Peyer's patch (tissue), 4 donors: ENCODE results near the gene SNUPN. TPM values are rescaled to one million over a fixed set of nuclear protein-coding genes. Genes with fewer than 3 reads are reported as not detected.

Source experiments
- DNase-seq, 3 donors: peaks; one replicate each; pipeline ENCODE4 v3.0.0-alpha.2; 2017 to 2019
- H3K27ac ChIP-seq, 4 donors: fragments of 200-600 bp; sonication (generic); one replicate each; pipeline ENCODE4 v1.5.1; 2016 to 2019
- H3K27me3 ChIP-seq, 2 donors: fragments of 200-600 bp; sonication (generic); one replicate each; pipeline ENCODE4 v1.5.1; 2019
- H3K36me3 ChIP-seq, 3 donors: fragments of 200-600 bp; sonication (generic); one replicate each; pipeline ENCODE4 v1.5.1; 2016 to 2019
- H3K4me1 ChIP-seq, 4 donors: fragments of 200-600 bp; sonication (generic); one replicate each; pipeline ENCODE4 v1.5.1; 2016 to 2019
- H3K4me3 ChIP-seq, 4 donors: fragments of 200-600 bp; sonication (generic); 1 replicate in 3 of 4; 2 replicates in 1 of 4; pipeline ENCODE4 v1.5.1; 2016 to 2019; ENCODE audit warnings: mild to moderate bottlenecking in 1 of 4
- H3K9me3 ChIP-seq, 4 donors: fragments of 200-600 bp; sonication (generic); one replicate each; pipeline ENCODE4 v1.5.1; 2016 to 2019; ENCODE audit warnings: mild to moderate bottlenecking in 1 of 4
- POLR2A ChIP-seq, 2 donors: fragments of 450-650 bp; IDR thresholded peaks; one replicate each; pipeline ENCODE4 v1.5.1; 2017; ENCODE audit warnings: antibody characterized with exemption in 2 of 2, mild to moderate bottlenecking in 2 of 2, moderate library complexity in 2 of 2
- total RNA-seq, 4 donors: library from RNA; depleted of rRNA; stranded (reverse); fragments of >200 nt; gene quantifications; one replicate each; pipeline ENCODE4 v1.1.0, GENCODE V29; 2016
- TF ChIP-seq, protein P1 (sequence below), 6 experiments: fragments of 450-650 bp in 4 of 6; fragments of 200-600 bp in 2 of 6; sonication (generic) in 1 of 6; IDR thresholded peaks; one replicate each; pipeline ENCODE4 v1.5.1; 2017 to 2019; ENCODE audit warnings: antibody characterized with exemption in 6 of 6, mild to moderate bottlenecking in 3 of 6, moderate library complexity in 1 of 6

Gene SNUPN
- total RNA-seq, 4 donors from 2014 or later = 11.5 to 32.2 (median 17.4) TPM

DNA sequence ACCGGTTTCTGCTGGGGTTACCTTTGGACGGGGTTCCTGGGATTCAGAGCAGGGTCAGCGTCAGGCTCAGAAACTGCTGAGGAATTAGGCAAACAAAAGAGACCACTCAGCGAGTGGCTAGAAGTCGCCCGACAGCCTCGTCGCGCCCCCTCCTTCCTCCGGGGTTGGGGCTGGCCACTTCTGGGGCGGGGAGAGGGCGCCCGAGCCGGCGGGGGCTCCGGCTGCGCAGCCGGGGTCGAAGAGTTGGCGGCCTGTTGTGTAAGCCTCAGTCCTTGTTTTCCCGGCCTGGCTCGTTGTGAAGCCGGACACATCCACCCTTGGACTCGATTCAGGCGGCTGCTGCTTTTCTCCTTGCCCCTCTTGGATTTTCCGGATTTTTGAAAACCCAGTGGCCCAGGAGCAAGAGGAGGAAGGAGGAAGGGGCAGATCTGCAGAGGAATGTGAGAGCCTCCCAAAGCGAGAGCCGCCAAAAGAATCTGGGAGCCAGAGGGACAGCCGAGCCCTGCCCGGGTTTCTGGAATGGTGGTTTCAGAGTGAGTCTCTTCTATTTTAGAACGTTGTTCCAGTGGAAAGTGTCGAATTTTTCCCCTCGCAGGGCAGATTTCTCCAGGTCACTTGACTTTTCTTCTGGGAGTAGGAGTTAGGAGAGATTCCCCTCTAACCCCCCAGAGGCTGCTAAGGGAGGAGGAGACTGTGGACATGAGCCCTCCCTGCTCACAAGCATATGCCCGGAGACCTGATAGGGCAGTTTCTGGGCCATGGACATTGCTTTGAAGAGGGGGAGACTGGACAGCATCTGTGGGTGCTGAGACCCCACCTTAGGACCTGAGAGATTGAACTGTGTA, 22.9 kb upstream of the SNUPN start:
- Histone ChIP-seq H3K9me3 (no peaks in the 10 kb centered on the region), H3K36me3 (no peaks in the 10 kb centered on the region), H3K4me1 (peaks cover 0 to 61% (median 2%) of the 10 kb centered on the region in 4 donors), H3K27me3 (no peaks in the 10 kb centered on the region), H3K27ac (peak overlapping the region; percentile 77 to 96 (median 88)), H3K4me3 (peak overlapping the region; percentile 72 to 82 (median 78))
- TF ChIP-seq, protein P1, sequence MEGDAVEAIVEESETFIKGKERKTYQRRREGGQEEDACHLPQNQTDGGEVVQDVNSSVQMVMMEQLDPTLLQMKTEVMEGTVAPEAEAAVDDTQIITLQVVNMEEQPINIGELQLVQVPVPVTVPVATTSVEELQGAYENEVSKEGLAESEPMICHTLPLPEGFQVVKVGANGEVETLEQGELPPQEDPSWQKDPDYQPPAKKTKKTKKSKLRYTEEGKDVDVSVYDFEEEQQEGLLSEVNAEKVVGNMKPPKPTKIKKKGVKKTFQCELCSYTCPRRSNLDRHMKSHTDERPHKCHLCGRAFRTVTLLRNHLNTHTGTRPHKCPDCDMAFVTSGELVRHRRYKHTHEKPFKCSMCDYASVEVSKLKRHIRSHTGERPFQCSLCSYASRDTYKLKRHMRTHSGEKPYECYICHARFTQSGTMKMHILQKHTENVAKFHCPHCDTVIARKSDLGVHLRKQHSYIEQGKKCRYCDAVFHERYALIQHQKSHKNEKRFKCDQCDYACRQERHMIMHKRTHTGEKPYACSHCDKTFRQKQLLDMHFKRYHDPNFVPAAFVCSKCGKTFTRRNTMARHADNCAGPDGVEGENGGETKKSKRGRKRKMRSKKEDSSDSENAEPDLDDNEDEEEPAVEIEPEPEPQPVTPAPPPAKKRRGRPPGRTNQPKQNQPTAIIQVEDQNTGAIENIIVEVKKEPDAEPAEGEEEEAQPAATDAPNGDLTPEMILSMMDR (IDR thresholded peaks at IDR 0.05) = peak in 1 of 6 experiments; percentile 4
- TF ChIP-seq POLR2A (IDR thresholded peaks at IDR 0.05) = no peak
- DNase-seq = peak in 1 of 3 donors; percentile 62

DNA sequence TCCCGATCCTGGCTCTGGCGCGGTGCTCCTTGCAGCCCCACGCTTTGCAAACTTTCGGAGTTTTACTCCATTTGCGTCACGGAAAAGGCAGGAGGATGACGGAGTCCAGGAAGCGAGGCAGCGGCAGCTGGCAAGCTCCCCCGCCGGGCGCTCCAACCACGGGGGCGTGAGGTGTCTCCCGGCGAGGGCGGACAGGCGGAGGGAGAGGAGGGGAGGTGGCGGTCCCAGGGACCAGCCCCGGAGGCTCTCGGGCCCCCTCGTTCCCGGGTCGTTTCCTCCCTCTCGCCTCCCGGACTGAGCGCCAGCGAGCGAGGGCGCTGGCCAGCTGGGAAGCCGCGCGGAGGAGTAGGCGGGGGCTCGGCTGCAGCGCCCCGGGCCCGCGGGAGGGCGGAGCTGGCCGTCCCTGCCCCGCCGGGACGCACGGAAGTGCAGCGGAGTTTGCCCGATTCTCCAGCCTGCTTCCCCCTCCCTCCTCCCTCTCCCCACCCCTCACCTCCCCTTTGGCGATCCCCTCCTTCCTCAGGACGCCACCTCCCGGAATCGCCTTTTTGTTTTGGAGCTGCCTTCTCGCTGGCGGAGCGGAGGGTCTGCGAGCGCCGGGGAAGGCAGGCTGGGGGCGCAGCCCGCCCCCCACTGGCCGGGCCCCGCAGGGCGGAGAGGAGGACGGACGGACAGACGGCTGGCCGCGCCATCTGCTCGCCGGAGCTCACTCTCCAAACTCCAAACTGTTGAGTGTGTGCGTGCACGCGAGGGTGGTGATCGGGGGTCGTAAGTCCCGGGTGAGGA, 22.0 kb upstream of the SNUPN start, which contains the start of gene SNX33:
Gene SNX33 (plus strand): TSS at position 543 of the 786 bp plus-strand sequence. CDS start 1,191 bp downstream, outside the sequence.
- Histone ChIP-seq H3K27me3 (no peaks in the 10 kb centered on the region), H3K4me3 (peak within 1 kb of the TSS; percentile 72 to 82 (median 78)), H3K4me1 (peaks cover 0 to 53% (median 0%) of the 10 kb centered on the region in 4 donors), H3K36me3 (no peaks in the 10 kb centered on the region), H3K27ac (peak within 1 kb of the TSS; percentile 77 to 96 (median 88)), H3K9me3 (no peaks in the 10 kb centered on the region)
- peak; percentile 28 to 90 (median 85) for DNase-seq
- TF ChIP-seq POLR2A (IDR thresholded peaks at IDR 0.05) = peak; percentile 83 to 89
- TF ChIP-seq, protein P1 (IDR thresholded peaks at IDR 0.05) = peak; percentile 40 to 68 (median 46)

DNA sequence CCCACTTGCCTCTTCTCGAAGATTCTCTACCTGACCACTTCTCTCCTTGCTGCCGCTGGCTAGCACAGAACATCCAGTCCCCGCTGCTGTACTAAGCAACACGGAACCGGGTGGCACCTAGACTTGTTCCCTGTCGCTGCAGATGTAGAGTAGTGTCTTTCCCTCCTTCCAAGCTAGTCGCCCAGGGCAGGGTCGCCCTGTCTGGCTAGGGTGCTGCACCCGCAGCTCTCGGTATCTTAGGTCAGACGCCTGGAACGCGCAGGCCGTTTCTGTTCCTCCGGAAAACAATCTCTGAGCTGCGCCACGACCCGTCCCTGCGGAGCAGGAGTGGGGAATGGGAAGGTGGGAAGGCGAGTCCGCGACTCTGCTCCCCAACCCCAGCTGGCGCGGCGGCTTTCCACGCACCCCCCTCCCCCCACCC, 21.4 kb upstream of the SNUPN start:
- Histone ChIP-seq H3K36me3 (no peaks in the 10 kb centered on the region), H3K4me3 (peak overlapping the region; percentile 72 to 82 (median 78)), H3K9me3 (no peaks in the 10 kb centered on the region), H3K27ac (peak overlapping the region; percentile 77 to 96 (median 88)), H3K27me3 (no peaks in the 10 kb centered on the region), H3K4me1 (peaks cover 0 to 47% (median 0%) of the 10 kb centered on the region in 4 donors)
- DNase-seq = peak in 2 of 3 donors; percentile 20 to 56
- peak; percentile 19 to 34 for TF ChIP-seq POLR2A (IDR thresholded peaks at IDR 0.05)
- TF ChIP-seq, protein P1 (IDR thresholded peaks at IDR 0.05) = no peak

DNA sequence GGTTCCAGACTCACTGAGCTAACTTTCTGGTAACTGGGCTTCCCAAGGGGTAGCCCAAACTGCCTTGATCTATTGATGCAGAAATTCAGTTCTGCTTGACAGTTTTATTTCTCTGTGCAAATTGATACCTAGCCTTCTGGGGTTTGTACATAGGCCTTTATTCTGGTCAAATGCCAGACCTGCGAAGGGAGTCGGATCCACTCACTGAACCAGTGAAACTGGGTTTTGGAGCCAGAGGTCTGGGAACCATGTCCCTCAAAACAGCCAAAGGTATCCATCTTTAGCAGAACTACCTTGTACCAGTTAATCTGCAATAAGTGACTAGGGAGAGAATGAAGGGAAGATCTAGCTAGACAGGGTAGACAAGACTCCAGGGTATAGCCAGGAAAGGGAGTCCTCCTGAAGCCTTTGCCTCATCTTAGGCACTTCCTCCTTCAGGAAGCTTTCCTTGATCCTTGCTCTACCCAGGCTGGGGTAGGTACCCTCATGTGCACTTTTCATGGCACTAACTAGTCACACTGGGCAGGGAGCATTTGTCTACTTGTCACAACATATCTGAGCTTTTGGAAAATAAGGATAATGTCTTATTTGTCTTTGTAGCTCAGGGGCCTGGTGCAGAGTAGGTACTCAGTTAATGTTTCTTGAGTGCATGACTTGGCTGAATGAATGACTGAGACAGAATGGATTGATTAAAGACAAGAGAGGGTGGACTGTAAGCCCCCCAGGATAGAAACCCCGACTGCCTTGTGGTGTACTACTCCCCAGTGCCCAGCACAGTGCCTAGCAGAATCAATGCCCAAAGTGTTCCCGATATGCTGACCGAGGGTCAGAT, 20.8 kb upstream of the SNUPN start:
- Histone ChIP-seq H3K4me1 (peaks cover 0 to 40% (median 0%) of the 10 kb centered on the region in 4 donors), H3K27me3 (no peaks in the 10 kb centered on the region)

More for the DNA sequence above, 20.8 kb upstream of the SNUPN start:
- no peak for DNase-seq
- H3K27ac ChIP-seq = peak overlapping the region; percentile 77 to 96 (median 88)
- H3K4me3 ChIP-seq = peak overlapping the region; percentile 72 to 82 (median 78)
- no peaks in the 10 kb centered on the region for H3K9me3 ChIP-seq
- TF ChIP-seq POLR2A (IDR thresholded peaks at IDR 0.05) = no peak
- TF ChIP-seq, protein P1 (IDR thresholded peaks at IDR 0.05) = no peak
- H3K36me3 ChIP-seq = no peaks in the 10 kb centered on the region
